ENCODE data around the gene DSTN. TPM values are rescaled to one million over a fixed set of nuclear protein-coding genes. Genes with fewer than 3 reads are reported as not detected.

Gene DSTN
- total and polyA plus RNA-seq, 9 of the 15 experiments (the other 6 are each of a cell fraction or from before 2014, with no cell fraction given): 25.7 to 88.3 (median 61.0) TPM

DNA sequence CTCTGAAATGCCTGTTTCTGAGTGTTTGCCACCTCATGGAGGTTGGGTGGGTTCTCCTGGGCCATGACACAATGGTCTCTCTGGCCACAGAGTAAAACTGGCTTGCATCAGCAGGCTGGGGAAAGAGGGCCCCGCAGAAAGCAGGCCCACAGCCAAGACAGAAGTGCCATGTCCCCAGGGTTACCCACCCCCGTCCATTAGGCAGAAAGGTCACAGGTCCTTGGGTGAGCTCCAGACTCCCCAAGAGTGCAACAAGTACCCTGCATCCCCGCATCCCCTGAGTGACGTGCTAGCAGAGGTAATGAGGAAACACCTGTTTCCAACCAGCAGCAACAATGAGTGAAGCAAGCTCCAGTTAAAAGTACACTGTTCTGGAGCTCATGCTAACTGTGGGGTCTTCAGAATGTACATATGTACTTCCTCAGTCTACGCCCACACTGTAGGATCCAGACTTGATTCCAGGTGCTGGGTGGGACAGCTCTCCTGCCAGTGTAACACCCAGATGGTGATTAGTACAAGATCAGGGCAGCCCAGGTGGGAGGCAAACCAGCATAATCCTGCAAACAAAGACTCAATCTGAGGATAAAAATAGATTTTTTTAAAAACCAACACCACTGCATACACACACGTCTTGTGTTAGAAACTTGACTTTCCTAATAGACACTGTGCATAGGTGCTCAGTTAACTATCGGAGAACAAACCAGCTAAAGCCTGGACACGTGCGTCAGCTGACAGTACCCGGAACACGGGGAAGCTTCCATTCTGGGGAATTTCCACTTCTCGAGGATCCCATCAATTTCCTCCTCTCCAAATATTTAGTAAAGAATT, 80.6 kb downstream of the DSTN start:
- ChIA-PET POLR2A (interaction anchor here (0.7 kb wide), 1 partner anchor 19 kb away, joined by 3 read pairs; no protein-coding TSS in a partner anchor), CTCF (ENCODE audit: low intra/inter-chr PET ratio) (interaction anchor here (0.6 kb wide), 1 partner anchor 347 kb away, joined by 4 read pairs; no protein-coding TSS in a partner anchor)
- Histone ChIP-seq H3K27me3 (ENCODE audit: control insufficient read depth in 2 of 2, insufficient read depth in 2 of 2, low read length in 2 of 2) (no peaks in the 10 kb centered on the region), H3K9ac (ENCODE audit: insufficient read depth in 1 of 2, low read depth in 2 of 2, low read length in 2 of 2) (no peak overlapping the region), H3K4me1 (replicated peaks in 1 of 2; ENCODE audit: control insufficient read depth in 2 of 2, insufficient read depth in 2 of 2, low read length in 2 of 2) (peaks cover 0 to 15% of the 10 kb centered on the region in 2 experiments; a peak in 2 of 5 replicates), H4K20me1 (replicated peaks; ENCODE audit: control insufficient read depth, insufficient read depth, low read length) (peaks cover 6% of the 10 kb centered on the region), H3K27ac (ENCODE audit: extremely low read depth, low read depth, low read length) (no peak overlapping the region), H3K79me2 (ENCODE audit: control insufficient read depth, insufficient read depth, low read length) (no peaks in the 10 kb centered on the region; the same call in 2 of the 3 replicates), H3K9me3 (replicated peaks; ENCODE audit: control insufficient read depth, insufficient read depth, low read depth, low read length) (no peaks in the 10 kb centered on the region), H2AFZ (ENCODE audit: low read depth, low read length) (no peak overlapping the region), H3K4me3 (no peak overlapping the region), H3K9me1 (ENCODE audit: control insufficient read depth, insufficient read depth, low read length) (peaks cover 6% of the 10 kb centered on the region), H3K4me2 (ENCODE audit: insufficient read depth, low read length) (no peak overlapping the region), H3K36me3 (ENCODE audit: control insufficient read depth, insufficient read depth, low read length) (peaks cover 8% of the 10 kb centered on the region; the same call in 1 of the 3 replicates)
- 80% methylated on average over 10 of the region's 12 CpGs for WGBS (ENCODE audit: insufficient coverage, low coverage, missing lambda C conversion rate)
- ATAC-seq (no peak), DNase-seq (ENCODE audit: extremely low read depth in 1 of 4, low spot score in 3 of 4) (no peak), FAIRE-seq (no peak)
- intact Hi-C loops (cut with micrococcal nuclease) (loop anchor here (5.0 kb wide), 1 partner anchor 347 kb away; no protein-coding TSS in a partner anchor), in situ Hi-C loops (cut with MboI) (no loop called here)
- no TSS peak for BruUV-seq (replicated peaks)
- TF ChIP-seq, protein P1, sequence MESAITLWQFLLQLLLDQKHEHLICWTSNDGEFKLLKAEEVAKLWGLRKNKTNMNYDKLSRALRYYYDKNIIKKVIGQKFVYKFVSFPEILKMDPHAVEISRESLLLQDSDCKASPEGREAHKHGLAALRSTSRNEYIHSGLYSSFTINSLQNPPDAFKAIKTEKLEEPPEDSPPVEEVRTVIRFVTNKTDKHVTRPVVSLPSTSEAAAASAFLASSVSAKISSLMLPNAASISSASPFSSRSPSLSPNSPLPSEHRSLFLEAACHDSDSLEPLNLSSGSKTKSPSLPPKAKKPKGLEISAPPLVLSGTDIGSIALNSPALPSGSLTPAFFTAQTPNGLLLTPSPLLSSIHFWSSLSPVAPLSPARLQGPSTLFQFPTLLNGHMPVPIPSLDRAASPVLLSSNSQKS (CRISPR knock-in tag; IDR thresholded peaks at IDR 0.05): no peak
- TF ChIP-seq ZFP36 (IDR thresholded peaks at IDR 0.05; ENCODE audit: low read depth, low read length, partially characterized antibody) (no peak), ARID1B (IDR thresholded peaks at IDR 0.05) (no peak), IRF2 (CRISPR knock-in tag; IDR thresholded peaks at IDR 0.05) (no peak), RFX7 (CRISPR knock-in tag; IDR thresholded peaks at IDR 0.05) (no peak), CSDE1 (IDR thresholded peaks at IDR 0.05) (no peak), STAG1 (CRISPR knock-in tag; IDR thresholded peaks at IDR 0.05; ENCODE audit: borderline replicate concordance) (no peak), KLF10 (CRISPR knock-in tag; IDR thresholded peaks at IDR 0.05) (no peak), LCOR (CRISPR knock-in tag; IDR thresholded peaks at IDR 0.05) (no peak)
- TF ChIP-seq, protein P2, sequence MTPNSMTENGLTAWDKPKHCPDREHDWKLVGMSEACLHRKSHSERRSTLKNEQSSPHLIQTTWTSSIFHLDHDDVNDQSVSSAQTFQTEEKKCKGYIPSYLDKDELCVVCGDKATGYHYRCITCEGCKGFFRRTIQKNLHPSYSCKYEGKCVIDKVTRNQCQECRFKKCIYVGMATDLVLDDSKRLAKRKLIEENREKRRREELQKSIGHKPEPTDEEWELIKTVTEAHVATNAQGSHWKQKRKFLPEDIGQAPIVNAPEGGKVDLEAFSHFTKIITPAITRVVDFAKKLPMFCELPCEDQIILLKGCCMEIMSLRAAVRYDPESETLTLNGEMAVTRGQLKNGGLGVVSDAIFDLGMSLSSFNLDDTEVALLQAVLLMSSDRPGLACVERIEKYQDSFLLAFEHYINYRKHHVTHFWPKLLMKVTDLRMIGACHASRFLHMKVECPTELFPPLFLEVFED (CRISPR knock-in tag; conservative IDR thresholded peaks at IDR 0.05): no peak
- TF ChIP-seq, protein P3, sequence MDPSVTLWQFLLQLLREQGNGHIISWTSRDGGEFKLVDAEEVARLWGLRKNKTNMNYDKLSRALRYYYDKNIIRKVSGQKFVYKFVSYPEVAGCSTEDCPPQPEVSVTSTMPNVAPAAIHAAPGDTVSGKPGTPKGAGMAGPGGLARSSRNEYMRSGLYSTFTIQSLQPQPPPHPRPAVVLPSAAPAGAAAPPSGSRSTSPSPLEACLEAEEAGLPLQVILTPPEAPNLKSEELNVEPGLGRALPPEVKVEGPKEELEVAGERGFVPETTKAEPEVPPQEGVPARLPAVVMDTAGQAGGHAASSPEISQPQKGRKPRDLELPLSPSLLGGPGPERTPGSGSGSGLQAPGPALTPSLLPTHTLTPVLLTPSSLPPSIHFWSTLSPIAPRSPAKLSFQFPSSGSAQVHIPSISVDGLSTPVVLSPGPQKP (CRISPR knock-in tag; IDR thresholded peaks at IDR 0.05): no peak
- TF ChIP-seq, protein P4, sequence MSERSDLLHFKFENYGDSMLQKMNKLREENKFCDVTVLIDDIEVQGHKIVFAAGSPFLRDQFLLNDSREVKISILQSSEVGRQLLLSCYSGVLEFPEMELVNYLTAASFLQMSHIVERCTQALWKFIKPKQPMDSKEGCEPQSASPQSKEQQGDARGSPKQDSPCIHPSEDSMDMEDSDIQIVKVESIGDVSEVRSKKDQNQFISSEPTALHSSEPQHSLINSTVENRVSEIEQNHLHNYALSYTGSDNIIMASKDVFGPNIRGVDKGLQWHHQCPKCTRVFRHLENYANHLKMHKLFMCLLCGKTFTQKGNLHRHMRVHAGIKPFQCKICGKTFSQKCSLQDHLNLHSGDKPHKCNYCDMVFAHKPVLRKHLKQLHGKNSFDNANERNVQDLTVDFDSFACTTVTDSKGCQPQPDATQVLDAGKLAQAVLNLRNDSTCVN (CRISPR knock-in tag; IDR thresholded peaks at IDR 0.05): no peak
- TF ChIP-seq, protein P5, sequence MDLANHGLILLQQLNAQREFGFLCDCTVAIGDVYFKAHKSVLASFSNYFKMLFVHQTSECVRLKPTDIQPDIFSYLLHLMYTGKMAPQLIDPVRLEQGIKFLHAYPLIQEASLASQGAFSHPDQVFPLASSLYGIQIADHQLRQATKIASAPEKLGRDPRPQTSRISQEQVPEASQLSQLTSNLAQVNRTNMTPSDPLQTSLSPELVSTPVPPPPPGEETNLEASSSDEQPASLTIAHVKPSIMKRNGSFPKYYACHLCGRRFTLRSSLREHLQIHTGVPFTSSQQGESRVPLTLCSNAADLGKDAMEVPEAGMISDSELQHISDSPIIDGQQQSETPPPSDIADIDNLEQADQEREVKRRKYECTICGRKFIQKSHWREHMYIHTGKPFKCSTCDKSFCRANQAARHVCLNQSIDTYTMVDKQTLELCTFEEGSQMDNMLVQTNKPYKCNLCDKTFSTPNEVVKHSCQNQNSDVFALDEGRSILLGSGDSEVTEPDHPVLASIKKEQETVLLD (IDR thresholded peaks at IDR 0.05): no peak
